ENCODE data around the gene CCNE1.

Gene CCNE1

GRCh38 chr19:29811125-29812079 is at the start of gene CCNE1:
CCNE1 (plus strand) TSS chr19:29811991; CDS start chr19:29812556, 565 bp downstream.
- DNase-seq (ENCODE audit: low read depth): peak; percentile 81

GRCh38 chr19:29763196-29763595 is 48.6 kb upstream of the CCNE1 start:
- DNase-seq (ENCODE audit: low read depth): no peak

GRCh38 chr19:29764361-29764760 is 47.4 kb upstream of the CCNE1 start:
- no peak for DNase-seq (ENCODE audit: low read depth)

- no peak for DNase-seq (ENCODE audit: low read depth)
Measured at GRCh38 chr19:29766100-29766499, 45.7 kb upstream of the CCNE1 start.

GRCh38 chr19:29767039-29767735 is 44.6 kb upstream of the CCNE1 start:
- DNase-seq (ENCODE audit: low read depth): no peak

GRCh38 chr19:29768166-29768565 is 43.6 kb upstream of the CCNE1 start:
- DNase-seq (ENCODE audit: low read depth): no peak

GRCh38 chr19:29769997-29770396 is 41.8 kb upstream of the CCNE1 start:
- no peak for DNase-seq (ENCODE audit: low read depth)

GRCh38 chr19:29770648-29771047 is 41.1 kb upstream of the CCNE1 start:
- DNase-seq (ENCODE audit: low read depth): no peak

- DNase-seq (ENCODE audit: low read depth): peak; percentile 49
Measured at GRCh38 chr19:29771708-29772414, 39.9 kb upstream of the CCNE1 start.

- no peak for DNase-seq (ENCODE audit: low read depth)
Measured at GRCh38 chr19:29772696-29773095, 39.1 kb upstream of the CCNE1 start.

- DNase-seq (ENCODE audit: low read depth): no peak
Measured at GRCh38 chr19:29773141-29773540, 38.6 kb upstream of the CCNE1 start.

GRCh38 chr19:29774126-29774525 is 37.7 kb upstream of the CCNE1 start:
- no peak for DNase-seq (ENCODE audit: low read depth)

- no peak for DNase-seq (ENCODE audit: low read depth)
Measured at GRCh38 chr19:29777781-29778309, 33.9 kb upstream of the CCNE1 start.

- no peak for DNase-seq (ENCODE audit: low read depth)
Measured at GRCh38 chr19:29779921-29780320, 31.9 kb upstream of the CCNE1 start.

GRCh38 chr19:29781386-29782259 is 30.2 kb upstream of the CCNE1 start:
- DNase-seq (ENCODE audit: low read depth): no peak

GRCh38 chr19:29782260-29782580 is 29.6 kb upstream of the CCNE1 start:
- DNase-seq (ENCODE audit: low read depth): no peak

- DNase-seq (ENCODE audit: low read depth): no peak
Measured at GRCh38 chr19:29783627-29784190, 28.1 kb upstream of the CCNE1 start.

GRCh38 chr19:29784598-29785223 is 27.1 kb upstream of the CCNE1 start:
- DNase-seq (ENCODE audit: low read depth): no peak

- DNase-seq (ENCODE audit: low read depth): no peak
Measured at GRCh38 chr19:29785360-29785759, 26.4 kb upstream of the CCNE1 start.

GRCh38 chr19:29785955-29786589 is 25.7 kb upstream of the CCNE1 start:
- DNase-seq (ENCODE audit: low read depth): no peak

All from iris pigment epithelial cell (primary cell).